Measurements from ENCODE around the gene ALDH2.
A peak's percentile ranks its signal among the peaks of the same experiment; 100 is the strongest.
"Not testable (repeated sequence)": the region's sequence is repeated elsewhere in the genome, so short reads cannot be mapped to it uniquely, and the experiment has no call there.

ALDH2 gene

DNA sequence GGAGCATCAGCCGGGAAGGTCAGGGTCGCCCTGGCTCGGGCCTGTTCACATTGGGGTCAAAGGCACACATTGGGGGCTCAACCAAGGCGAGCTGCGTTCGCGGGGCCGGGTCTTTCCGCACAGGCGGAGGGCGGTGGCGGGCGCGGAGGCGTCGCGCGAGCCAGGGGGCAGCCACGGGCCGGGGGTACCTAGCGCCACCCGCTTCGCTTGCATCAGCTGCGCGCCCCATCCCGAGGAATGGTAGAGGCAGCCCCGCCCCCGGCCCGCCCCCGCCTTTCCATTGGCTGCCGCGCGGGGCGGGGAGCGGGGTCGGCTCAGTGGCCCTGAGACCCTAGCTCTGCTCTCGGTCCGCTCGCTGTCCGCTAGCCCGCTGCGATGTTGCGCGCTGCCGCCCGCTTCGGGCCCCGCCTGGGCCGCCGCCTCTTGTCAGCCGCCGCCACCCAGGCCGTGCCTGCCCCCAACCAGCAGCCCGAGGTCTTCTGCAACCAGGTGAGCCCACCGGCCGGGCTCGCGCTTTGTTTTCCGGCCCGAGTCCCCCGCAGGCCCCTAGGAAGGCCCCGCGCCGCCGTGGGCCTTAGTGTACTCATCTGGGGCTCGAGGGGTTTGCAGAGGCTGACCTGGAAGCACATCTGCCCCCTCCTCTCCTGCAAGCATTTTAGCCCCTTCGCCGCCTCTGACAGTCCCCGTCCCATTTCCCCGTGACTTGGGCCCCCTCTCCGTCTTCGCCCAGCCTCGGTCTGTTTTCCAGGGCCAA is at the start of gene ALDH2:
Gene ALDH2, plus strand, starts transcription at position 326 of the 754 bp plus-strand sequence. Its CDS starts 50 bp downstream, at position 376.
- Histone ChIP-seq H3K9me3 (ENCODE audit: control insufficient read depth, insufficient read depth, low read depth, low read length) (no peaks in the 10 kb centered on the region), H3K4me3 (ENCODE audit: low read depth, low read length) (peak within 1 kb of the TSS; percentile 75), H3K4me1 (ENCODE audit: control insufficient read depth, insufficient read depth, low read length) (peaks cover 10% of the 10 kb centered on the region; the same call in 1 of the 2 replicates), H3K27me3 (ENCODE audit: control insufficient read depth, insufficient read depth, low read length) (no peaks in the 10 kb centered on the region), H3K27ac (ENCODE audit: low read depth, low read length) (peak within 1 kb of the TSS; percentile 55; the same call in 1 of the 2 replicates), H3K36me3 (ENCODE audit: control insufficient read depth, insufficient read depth, low read length) (0 out of 2 replicates have a peak, but pooled peaks cover 3% of the 10 kb centered on the region), H3K9ac (ENCODE audit: low read length) (peak within 1 kb of the TSS; percentile 83)

GRCh38 chr12:111719316-111719715 is 47.4 kb upstream of the ALDH2 start:
- H3K9me3 ChIP-seq (ENCODE audit: control insufficient read depth, insufficient read depth, low read depth, low read length); H3K4me1 ChIP-seq (ENCODE audit: control insufficient read depth, insufficient read depth, low read length); H3K27ac ChIP-seq (ENCODE audit: low read depth, low read length); H3K4me3 ChIP-seq (ENCODE audit: low read depth, low read length); H3K9ac ChIP-seq (ENCODE audit: low read length); H3K27me3 ChIP-seq (ENCODE audit: control insufficient read depth, insufficient read depth, low read length): not testable (repeated sequence)
- peaks cover 56% of the 10 kb centered on the region for H3K36me3 ChIP-seq (ENCODE audit: control insufficient read depth, insufficient read depth, low read length)

- H3K4me3 ChIP-seq (ENCODE audit: low read depth, low read length) = no peak overlapping the region
- no peaks in the 10 kb centered on the region for H3K27me3 ChIP-seq (ENCODE audit: control insufficient read depth, insufficient read depth, low read length)
- H3K9me3 ChIP-seq (ENCODE audit: control insufficient read depth, insufficient read depth, low read depth, low read length) = no peaks in the 10 kb centered on the region
- H3K4me1 ChIP-seq (ENCODE audit: control insufficient read depth, insufficient read depth, low read length) = no peaks in the 10 kb centered on the region
- no peak overlapping the region for H3K9ac ChIP-seq (ENCODE audit: low read length)
- H3K36me3 ChIP-seq (ENCODE audit: control insufficient read depth, insufficient read depth, low read length) = peaks cover 56% of the 10 kb centered on the region
- no peak overlapping the region for H3K27ac ChIP-seq (ENCODE audit: low read depth, low read length)
Observed at GRCh38 chr12:111720457-111720856, 46.3 kb upstream of the ALDH2 start.

- H3K27me3 ChIP-seq (ENCODE audit: control insufficient read depth, insufficient read depth, low read length); H3K4me1 ChIP-seq (ENCODE audit: control insufficient read depth, insufficient read depth, low read length); H3K4me3 ChIP-seq (ENCODE audit: low read depth, low read length); H3K27ac ChIP-seq (ENCODE audit: low read depth, low read length); H3K9me3 ChIP-seq (ENCODE audit: control insufficient read depth, insufficient read depth, low read depth, low read length); H3K9ac ChIP-seq (ENCODE audit: low read length): not testable (repeated sequence)
- peaks cover 48% of the 10 kb centered on the region for H3K36me3 ChIP-seq (ENCODE audit: control insufficient read depth, insufficient read depth, low read length)
Observed at GRCh38 chr12:111723646-111724360, 42.9 kb upstream of the ALDH2 start.

DNA sequence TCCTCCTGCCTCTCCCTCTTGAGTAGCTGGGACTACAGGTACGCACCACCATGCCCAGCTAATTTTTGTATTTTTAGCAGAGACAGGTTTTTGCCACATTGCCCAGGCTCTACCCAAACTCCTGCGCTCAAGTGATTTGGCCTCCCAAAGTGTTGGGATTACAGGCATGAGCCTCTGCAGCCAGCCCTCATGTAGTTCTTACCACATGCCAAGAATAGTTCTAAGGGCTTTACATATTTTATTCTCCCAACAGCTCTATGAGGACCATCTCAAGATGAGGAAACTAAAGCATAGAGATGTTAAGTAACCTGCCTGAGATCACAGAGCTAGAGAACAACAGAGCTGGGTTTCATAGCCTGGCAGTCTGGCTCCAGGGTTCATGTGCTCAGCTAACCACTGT is 37.9 kb upstream of the ALDH2 start:
- peaks cover 50% of the 10 kb centered on the region for H3K36me3 ChIP-seq (ENCODE audit: control insufficient read depth, insufficient read depth, low read length)
- H3K27me3 ChIP-seq (ENCODE audit: control insufficient read depth, insufficient read depth, low read length) = no peaks in the 10 kb centered on the region
- no peak overlapping the region for H3K27ac ChIP-seq (ENCODE audit: low read depth, low read length)
- no peak overlapping the region for H3K9ac ChIP-seq (ENCODE audit: low read length)
- H3K4me3 ChIP-seq (ENCODE audit: low read depth, low read length) = no peak overlapping the region
- no peaks in the 10 kb centered on the region for H3K9me3 ChIP-seq (ENCODE audit: control insufficient read depth, insufficient read depth, low read depth, low read length)
- H3K4me1 ChIP-seq (ENCODE audit: control insufficient read depth, insufficient read depth, low read length) = no peaks in the 10 kb centered on the region

DNA sequence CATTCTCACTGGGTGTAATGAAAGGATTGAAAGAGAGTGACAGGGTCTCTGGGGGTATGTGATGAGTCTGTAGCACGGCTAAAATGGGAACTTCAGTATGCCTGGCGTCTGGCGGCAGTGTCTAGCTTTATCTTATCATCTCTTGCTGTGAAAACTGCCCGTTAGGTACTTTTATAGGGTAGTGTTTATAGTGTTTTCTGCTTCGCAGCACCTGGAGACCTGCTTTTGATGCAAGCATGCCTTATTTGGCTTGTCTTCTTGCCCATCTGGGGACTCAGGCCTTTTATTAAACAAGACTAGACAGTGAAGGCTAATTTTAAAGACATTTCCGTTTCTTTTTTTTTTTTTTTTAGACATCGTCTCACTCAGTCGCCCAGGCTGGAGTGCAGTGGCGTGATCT is 36.3 kb upstream of the ALDH2 start:
- peaks cover 49% of the 10 kb centered on the region for H3K36me3 ChIP-seq (ENCODE audit: control insufficient read depth, insufficient read depth, low read length)
- no peak overlapping the region for H3K4me3 ChIP-seq (ENCODE audit: low read depth, low read length)
- no peak overlapping the region for H3K9ac ChIP-seq (ENCODE audit: low read length)
- H3K9me3 ChIP-seq (ENCODE audit: control insufficient read depth, insufficient read depth, low read depth, low read length) = no peaks in the 10 kb centered on the region
- H3K4me1 ChIP-seq (ENCODE audit: control insufficient read depth, insufficient read depth, low read length) = no peaks in the 10 kb centered on the region
- no peak overlapping the region for H3K27ac ChIP-seq (ENCODE audit: low read depth, low read length)
- H3K27me3 ChIP-seq (ENCODE audit: control insufficient read depth, insufficient read depth, low read length) = no peaks in the 10 kb centered on the region

DNA sequence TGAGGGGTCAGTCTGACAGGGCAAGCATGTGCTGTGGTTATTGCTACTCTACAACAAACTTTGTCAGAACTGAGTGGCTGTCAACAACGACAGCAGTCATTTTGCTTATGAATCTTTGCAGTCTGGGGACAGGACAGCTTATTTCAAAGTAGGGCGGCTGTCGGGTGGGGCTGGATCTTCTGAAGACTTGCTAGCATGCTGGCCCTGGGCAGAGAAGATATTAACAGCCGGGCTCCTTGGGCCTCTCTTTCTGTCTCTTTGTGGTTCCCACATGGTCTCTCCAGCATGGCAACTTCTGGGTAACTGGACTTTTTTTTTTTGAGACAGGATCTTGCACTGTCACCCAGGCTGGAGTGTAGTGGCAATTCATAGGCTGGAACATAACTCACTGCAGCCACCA is 33.9 kb upstream of the ALDH2 start:
- Histone ChIP-seq H3K36me3 (ENCODE audit: control insufficient read depth, insufficient read depth, low read length) (peaks cover 51% of the 10 kb centered on the region), H3K9me3 (ENCODE audit: control insufficient read depth, insufficient read depth, low read depth, low read length) (no peaks in the 10 kb centered on the region), H3K4me3 (ENCODE audit: low read depth, low read length) (no peak overlapping the region), H3K27me3 (ENCODE audit: control insufficient read depth, insufficient read depth, low read length) (no peaks in the 10 kb centered on the region), H3K4me1 (ENCODE audit: control insufficient read depth, insufficient read depth, low read length) (no peaks in the 10 kb centered on the region), H3K27ac (ENCODE audit: low read depth, low read length) (no peak overlapping the region), H3K9ac (ENCODE audit: low read length) (no peak overlapping the region)

- Histone ChIP-seq H3K36me3 (ENCODE audit: control insufficient read depth, insufficient read depth, low read length) (peaks cover 50% of the 10 kb centered on the region), H3K27me3 (ENCODE audit: control insufficient read depth, insufficient read depth, low read length) (no peaks in the 10 kb centered on the region), H3K9me3 (ENCODE audit: control insufficient read depth, insufficient read depth, low read depth, low read length) (no peaks in the 10 kb centered on the region), H3K9ac (ENCODE audit: low read length) (no peak overlapping the region), H3K4me3 (ENCODE audit: low read depth, low read length) (no peak overlapping the region), H3K27ac (ENCODE audit: low read depth, low read length) (no peak overlapping the region), H3K4me1 (ENCODE audit: control insufficient read depth, insufficient read depth, low read length) (no peaks in the 10 kb centered on the region)
Observed at GRCh38 chr12:111733340-111733915, 33.3 kb upstream of the ALDH2 start.

DNA sequence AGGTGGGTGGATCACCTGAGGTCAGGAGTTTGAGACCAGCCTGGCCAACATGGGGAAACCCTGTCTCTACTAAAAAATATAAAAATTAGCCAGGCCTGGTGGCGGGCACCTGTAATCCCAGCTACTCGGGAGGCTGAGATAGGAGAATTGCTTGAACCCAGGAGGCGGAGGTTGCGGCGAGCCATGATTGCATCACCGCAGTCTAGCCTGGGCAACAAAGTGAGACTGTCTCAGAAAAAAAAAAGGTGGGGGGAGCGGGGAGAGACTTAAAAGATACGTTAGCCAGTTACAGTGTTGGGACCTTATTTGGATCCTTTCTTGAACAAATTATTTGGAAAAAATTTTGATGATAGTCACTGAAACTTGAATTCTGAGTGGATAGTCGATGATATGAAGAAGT is 27.2 kb upstream of the ALDH2 start:
- H3K27me3 ChIP-seq (ENCODE audit: control insufficient read depth, insufficient read depth, low read length); H3K4me3 ChIP-seq (ENCODE audit: low read depth, low read length); H3K27ac ChIP-seq (ENCODE audit: low read depth, low read length); H3K9me3 ChIP-seq (ENCODE audit: control insufficient read depth, insufficient read depth, low read depth, low read length); H3K4me1 ChIP-seq (ENCODE audit: control insufficient read depth, insufficient read depth, low read length); H3K9ac ChIP-seq (ENCODE audit: low read length): not testable (repeated sequence)
- H3K36me3 ChIP-seq (ENCODE audit: control insufficient read depth, insufficient read depth, low read length) = peaks cover 27% of the 10 kb centered on the region

- Histone ChIP-seq H3K27me3 (ENCODE audit: control insufficient read depth, insufficient read depth, low read length) (no peaks in the 10 kb centered on the region), H3K36me3 (ENCODE audit: control insufficient read depth, insufficient read depth, low read length) (peaks cover 36% of the 10 kb centered on the region), H3K9ac (ENCODE audit: low read length) (no peak overlapping the region), H3K9me3 (ENCODE audit: control insufficient read depth, insufficient read depth, low read depth, low read length) (no peaks in the 10 kb centered on the region), H3K4me1 (ENCODE audit: control insufficient read depth, insufficient read depth, low read length) (no peaks in the 10 kb centered on the region), H3K27ac (ENCODE audit: low read depth, low read length) (no peak overlapping the region), H3K4me3 (ENCODE audit: low read depth, low read length) (no peak overlapping the region)
Observed at GRCh38 chr12:111741235-111741812, 25.4 kb upstream of the ALDH2 start.

- Histone ChIP-seq H3K4me1 (ENCODE audit: control insufficient read depth, insufficient read depth, low read length) (no peaks in the 10 kb centered on the region), H3K27ac (ENCODE audit: low read depth, low read length) (no peak overlapping the region), H3K36me3 (ENCODE audit: control insufficient read depth, insufficient read depth, low read length) (peaks cover 48% of the 10 kb centered on the region), H3K9me3 (ENCODE audit: control insufficient read depth, insufficient read depth, low read depth, low read length) (no peaks in the 10 kb centered on the region), H3K4me3 (ENCODE audit: low read depth, low read length) (no peak overlapping the region), H3K9ac (ENCODE audit: low read length) (no peak overlapping the region), H3K27me3 (ENCODE audit: control insufficient read depth, insufficient read depth, low read length) (no peaks in the 10 kb centered on the region)
Observed at GRCh38 chr12:111745211-111745610, 21.5 kb upstream of the ALDH2 start.

All from HUES6 (cell line).